ENCODE data around the gene SRBD1. TPM values are rescaled to one million over a fixed set of nuclear protein-coding genes. Genes with fewer than 3 reads are reported as not detected.

The SRBD1 gene
- total and polyA plus RNA-seq, 12 donors = 2.5 to 13.5 (median 10.0) TPM

DNA sequence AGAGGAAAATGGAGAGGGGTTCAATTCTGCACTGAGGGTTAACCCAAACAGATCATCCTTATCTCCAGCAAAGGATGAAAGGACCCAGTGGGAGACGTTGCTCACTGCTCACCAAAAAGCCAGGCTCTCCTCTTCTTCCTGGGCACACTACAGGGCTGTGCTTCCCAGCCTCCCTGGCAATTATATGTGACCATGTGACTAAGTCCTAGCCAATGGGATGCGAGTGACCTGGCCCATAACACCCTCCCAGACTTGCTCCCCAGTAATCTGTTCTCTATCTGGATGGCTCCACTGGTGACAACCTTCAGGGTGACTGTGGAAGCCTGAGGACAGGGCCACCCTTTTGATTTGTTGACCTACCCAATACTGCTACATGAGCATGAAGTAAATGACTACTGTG, 29.5 kb upstream of the SRBD1 start:
- WGBS, 2 donors = 71% methylated on average over 2 of the region's 2 CpGs
- TF ChIP-seq CTCF (IDR thresholded peaks at IDR 0.05) = no peak
- intact Hi-C loops (cut with DNase I) = loop anchor here in 2 of 10 donors (5.0 kb wide), 2 partner anchors 137 to 297 kb away; no protein-coding TSS in a partner anchor
- Histone ChIP-seq H3K4me3 (no peak overlapping the region), H3K27me3 (peaks cover 0 to 17% (median 6%) of the 10 kb centered on the region in 7 donors), H3K36me3 (no peaks in the 10 kb centered on the region), H3K27ac (no peak overlapping the region), H3K4me1 (peaks cover 0 to 21% (median 6%) of the 10 kb centered on the region in 9 donors), H3K9me3 (no peaks in the 10 kb centered on the region)
- ATAC-seq (no peak), DNase-seq (no peak)

DNA sequence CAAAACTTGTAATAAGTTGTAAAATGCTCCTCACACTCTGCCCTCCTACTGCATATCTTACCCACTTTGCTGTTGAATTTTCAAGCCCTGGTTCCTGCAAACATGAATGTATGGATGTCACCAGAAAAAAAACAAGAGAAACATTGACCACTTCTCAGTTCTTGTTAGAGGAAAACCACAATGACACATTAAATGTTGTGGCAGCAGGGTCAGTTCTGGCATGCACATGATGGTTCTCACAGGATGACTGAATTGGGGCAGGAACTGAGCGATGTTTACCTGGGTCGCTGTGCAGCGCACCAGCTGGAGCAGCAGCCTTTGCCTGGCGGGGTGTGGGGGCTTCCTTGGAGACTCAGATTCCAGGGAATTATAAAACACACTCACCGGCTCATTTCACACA, 26.4 kb upstream of the SRBD1 start:
- Histone ChIP-seq H3K4me3 (no peak overlapping the region), H3K27ac (no peak overlapping the region), H3K9me3 (no peaks in the 10 kb centered on the region), H3K27me3 (peaks cover 0 to 13% (median 0%) of the 10 kb centered on the region in 7 donors), H3K4me1 (peaks cover 0 to 10% (median 0%) of the 10 kb centered on the region in 9 donors), H3K36me3 (no peaks in the 10 kb centered on the region)
- ATAC-seq = peak in 1 of 8 donors; percentile 10
- intact Hi-C loops (cut with DNase I) = no loop called here
- TF ChIP-seq CTCF (IDR thresholded peaks at IDR 0.05) = no peak
- WGBS, 2 donors = 85 to 89% methylated on average over 5 of the region's 5 CpGs
- no peak for DNase-seq

DNA sequence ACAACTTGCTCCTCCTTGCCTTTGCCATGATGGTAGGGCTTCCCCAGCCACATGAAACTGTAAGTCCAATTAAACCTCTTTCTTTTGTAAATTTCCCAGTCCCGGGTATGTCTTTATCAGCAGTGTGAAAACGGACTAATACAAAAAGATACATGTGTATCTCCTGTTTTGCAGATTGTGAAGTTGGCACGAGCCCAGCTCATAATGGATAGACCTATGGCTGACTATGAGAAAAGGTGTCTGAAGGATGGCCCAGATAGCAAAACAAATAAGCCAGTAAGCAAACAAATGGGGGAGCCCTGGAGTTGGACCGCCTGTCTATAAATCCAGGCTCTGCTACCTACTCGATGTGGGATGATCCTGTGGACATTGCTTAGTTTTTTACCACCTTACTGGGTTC, 24.9 kb upstream of the SRBD1 start:
- TF ChIP-seq CTCF (IDR thresholded peaks at IDR 0.05) = no peak
- Histone ChIP-seq H3K4me1 (peaks cover 0 to 10% (median 0%) of the 10 kb centered on the region in 9 donors), H3K27ac (no peak overlapping the region), H3K9me3 (no peaks in the 10 kb centered on the region), H3K36me3 (no peaks in the 10 kb centered on the region), H3K27me3 (peaks cover 0 to 13% (median 3%) of the 10 kb centered on the region in 7 donors), H3K4me3 (no peak overlapping the region)
- ATAC-seq = no peak
- DNase-seq = no peak
- intact Hi-C loops (cut with DNase I) = no loop called here
- 85 to 88% methylated on average over 5 of the region's 5 CpGs for WGBS, 2 donors

- Histone ChIP-seq H3K9me3 (no peaks in the 10 kb centered on the region), H3K27me3 (peaks cover 0 to 13% (median 3%) of the 10 kb centered on the region in 7 donors), H3K36me3 (no peaks in the 10 kb centered on the region), H3K4me1 (peaks cover 0 to 10% (median 0%) of the 10 kb centered on the region in 9 donors), H3K27ac (no peak overlapping the region), H3K4me3 (no peak overlapping the region)
- no peak for TF ChIP-seq CTCF (IDR thresholded peaks at IDR 0.05)
- intact Hi-C loops (cut with DNase I) = no loop called here
- 88 to 92% methylated on average over 5 of the region's 5 CpGs for whole genome bisulfite sequencing, 2 donors
- ATAC-seq (no peak), DNase-seq (no peak)
Measured at GRCh38 chr2:45634223-45634622, 23.2 kb upstream of the SRBD1 start.

All from heart right ventricle (tissue), 16 donors.